ENCODE results near the gene NR5A1. TPM values are rescaled to one million over a fixed set of nuclear protein-coding genes. Genes with fewer than 3 reads are reported as not detected.

The NR5A1 gene
- not detected for total RNA-seq

DNA sequence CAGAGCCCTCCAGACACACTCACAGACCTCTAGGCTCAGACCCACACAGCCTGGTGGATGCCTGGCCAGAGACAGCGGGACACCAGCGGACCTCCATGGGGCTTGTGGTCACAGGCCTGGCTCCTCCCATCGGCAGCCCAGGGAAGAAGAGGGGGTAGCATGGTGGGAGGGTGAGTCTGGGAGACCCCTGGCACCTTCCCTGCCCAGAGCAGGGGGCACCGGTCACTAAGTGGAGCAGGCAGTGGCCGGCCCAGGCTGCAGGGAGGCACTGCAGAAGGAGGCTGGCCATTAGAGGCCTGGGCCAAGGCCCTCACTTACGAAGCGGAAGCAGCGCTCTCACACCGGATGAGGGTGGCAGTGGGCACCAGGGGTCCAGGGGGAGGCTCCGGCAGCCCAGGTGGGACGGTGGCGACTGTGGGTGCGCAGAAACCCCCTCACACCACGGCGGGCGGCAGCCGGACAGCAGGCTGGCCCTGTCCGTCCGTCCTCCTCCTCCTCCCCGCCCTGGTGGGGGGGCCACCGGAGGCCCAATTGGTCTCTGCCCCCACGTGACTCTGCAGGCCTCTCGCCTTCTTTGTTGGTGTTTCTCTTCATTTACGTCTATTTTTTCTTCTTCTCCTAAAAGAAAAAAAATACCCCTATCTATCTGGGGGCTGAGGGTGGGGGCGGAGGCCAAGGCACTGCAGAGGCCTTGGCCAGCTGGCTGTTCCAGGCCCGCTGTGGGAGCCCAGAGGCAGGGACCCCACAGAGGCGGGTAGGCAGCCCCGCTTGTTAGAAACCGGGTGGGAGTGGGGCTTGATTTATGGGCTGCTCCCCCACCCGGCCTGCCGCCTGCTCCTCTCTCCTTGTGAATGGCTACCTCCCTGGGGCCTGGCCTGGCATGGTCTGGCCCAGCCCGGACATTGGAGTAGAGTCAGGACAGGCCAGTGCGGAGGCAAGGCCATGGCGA, at the start of gene NR5A1:
Gene NR5A1 (minus strand): TSS at position 469 of the 949 bp plus-strand sequence. CDS start 4,004 bp downstream, outside the sequence.

DNA sequence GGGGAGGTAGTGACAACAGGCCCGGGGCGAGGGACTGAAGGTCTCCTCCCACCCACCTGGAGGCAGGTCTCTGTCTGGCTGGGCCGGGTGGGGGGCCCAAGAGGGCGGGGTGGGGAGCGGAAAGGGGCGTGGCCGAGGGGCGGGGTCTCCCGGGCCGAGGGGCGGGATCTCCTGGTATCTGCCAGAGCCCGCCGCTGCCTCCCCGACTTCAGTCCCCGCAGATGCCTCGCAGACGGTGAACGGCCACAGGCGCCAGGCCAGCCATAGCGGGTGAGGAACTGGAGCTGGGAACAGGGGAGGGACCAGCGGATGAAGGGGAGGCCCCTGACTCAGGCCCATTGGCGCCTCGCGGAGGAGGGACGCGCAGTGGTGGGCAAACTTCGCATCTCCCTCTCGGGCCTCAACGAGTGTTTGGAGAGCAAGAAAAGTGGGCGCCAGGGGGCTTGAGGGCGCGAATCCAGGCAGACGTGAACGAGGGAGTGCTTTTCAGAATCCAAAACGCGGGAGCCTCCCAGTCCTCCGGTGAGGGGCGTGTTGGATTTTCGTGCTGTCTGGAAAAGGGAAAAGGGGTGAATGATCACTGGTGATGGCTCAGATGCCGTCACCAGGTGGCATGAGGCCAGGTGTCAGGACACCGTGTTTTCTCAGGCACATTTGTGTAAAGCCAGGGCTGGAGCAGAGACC, 56.8 kb downstream of the NR5A1 start, which contains the start of gene ADGRD2:
Gene ADGRD2 (plus strand): TSS at position 211 of the 684 bp plus-strand sequence. CDS start 1,216 bp downstream, outside the sequence.

Other genes starting within 250 kb of the NR5A1 start
- 47.9 TPM for gene NEK6, start 249.4 kb downstream of the NR5A1 start, total RNA-seq
- gene PSMB7, start 92.0 kb downstream of the NR5A1 start, total RNA-seq: 294 TPM
- gene ADGRD2, start 56.9 kb downstream of the NR5A1 start, total RNA-seq: not detected

Measured in camera-type eye (tissue), 1 donor.